Measurements from ENCODE around the gene IL17RA.
"Not testable (repeated sequence)": the region's sequence is repeated elsewhere in the genome, so short reads cannot be mapped to it uniquely, and the experiment has no call there.

The IL17RA gene

DNA sequence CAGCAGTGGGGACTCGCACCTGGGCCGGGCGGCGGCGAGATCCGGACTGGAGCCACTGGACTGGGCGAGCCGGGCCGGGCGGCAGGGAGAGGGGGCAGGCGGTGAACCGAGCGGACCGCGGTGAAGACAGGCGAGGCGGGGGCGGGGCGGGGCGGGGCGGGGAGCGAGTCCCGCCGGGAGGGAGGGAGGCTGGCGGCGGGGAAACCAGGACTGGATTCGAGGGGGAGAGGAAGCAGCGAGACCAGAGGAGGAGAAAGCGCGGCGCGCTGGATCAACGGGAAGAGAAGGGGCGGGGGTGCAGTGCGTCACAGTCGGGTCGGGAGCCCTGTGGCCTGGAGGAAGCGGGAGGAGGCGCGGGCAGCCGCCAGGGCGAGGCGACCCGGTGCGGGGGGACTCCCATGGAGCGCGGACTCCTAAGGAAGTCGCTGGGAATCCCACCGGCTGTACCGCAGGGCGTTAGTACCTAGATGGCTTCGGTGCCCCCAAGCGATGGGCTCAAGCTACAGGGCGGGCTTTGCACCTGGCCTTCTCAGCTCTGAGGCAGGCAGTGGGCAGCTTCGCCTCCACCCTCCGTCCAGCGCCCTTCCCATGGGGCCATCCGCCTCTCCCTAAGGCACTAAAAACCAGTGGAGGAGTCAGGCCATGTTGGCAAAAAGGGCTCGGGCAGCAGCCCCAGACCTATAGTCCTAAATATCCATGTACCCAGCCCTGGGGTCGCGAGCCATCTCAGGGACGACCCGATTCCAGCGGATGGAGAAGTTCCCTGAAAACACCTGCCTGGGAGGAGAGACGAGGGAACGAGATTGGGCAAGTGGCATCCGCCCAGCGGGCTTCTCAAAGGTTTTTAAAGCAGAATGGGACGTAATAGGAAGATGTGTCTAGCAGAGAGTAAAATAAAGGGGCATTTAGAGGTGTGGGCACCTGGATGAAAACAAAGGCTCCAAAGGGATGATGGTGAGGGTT, 36.7 kb downstream of the IL17RA start, which contains the start of gene TMEM121B:
Gene TMEM121B, minus strand, starts transcription at position 128 of the 963 bp plus-strand sequence. CDS start 233 bp downstream, outside the sequence.
- peak; percentile 94 for DNase-seq

DNA sequence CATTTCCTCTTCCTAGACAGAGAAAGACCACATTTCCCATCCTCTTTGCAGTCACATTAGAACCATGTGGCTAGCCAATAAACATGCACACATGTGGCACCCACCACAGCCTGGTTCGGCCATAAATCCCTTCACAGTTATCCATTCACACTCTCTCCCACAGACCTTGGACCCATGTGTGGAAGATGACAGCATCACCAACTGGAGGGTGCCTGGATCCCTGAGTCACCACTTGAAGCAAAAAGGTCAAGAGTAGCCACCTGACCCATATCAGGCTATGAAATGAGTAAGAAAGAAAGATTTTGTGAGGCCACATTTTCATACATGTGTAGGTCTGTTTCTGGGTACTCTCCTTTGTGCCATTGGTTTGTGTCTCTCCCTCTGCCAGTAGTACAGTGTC, 45.4 kb downstream of the IL17RA start:
- no peak for DNase-seq

DNA sequence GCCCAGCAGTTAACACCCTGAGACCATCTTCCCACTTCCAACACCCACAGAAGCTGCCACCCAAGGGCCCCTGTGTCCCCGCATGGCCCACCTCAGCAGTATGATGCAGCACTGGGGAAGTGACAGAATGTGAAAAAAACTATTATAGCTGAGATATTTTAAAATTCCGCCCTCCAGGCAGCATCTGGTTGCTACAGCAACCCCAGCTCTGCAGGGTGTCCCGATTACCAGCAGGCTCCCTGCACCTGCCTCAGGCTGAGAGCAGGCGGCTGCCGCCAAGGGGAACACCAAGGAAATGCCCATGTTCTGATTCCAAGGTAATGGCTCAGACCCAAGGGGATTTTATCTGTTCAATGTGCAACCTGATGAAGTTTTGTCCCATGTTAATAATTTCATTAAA, 46.9 kb downstream of the IL17RA start:
- DNase-seq = peak; percentile 50

DNA sequence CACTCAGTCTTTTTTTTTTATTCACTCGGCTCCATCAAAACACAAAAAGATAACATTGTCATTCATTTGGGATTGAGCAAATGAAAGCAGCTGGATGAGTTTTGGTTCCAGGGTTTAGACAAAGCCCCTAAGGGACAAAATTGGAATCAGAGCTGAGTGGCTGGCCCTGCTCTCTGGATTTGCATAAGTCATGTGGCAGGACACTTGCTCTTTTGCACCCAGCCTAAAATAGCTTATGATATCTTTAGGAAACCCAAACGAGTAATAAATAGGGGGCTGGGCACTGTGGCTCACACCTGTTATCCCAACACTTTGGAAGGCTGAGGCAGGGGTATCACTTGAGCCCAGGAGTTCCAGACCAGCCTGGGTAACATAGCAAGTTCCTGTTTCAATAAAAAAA, 47.3 kb downstream of the IL17RA start:
- peak; percentile 50 for DNase-seq

DNA sequence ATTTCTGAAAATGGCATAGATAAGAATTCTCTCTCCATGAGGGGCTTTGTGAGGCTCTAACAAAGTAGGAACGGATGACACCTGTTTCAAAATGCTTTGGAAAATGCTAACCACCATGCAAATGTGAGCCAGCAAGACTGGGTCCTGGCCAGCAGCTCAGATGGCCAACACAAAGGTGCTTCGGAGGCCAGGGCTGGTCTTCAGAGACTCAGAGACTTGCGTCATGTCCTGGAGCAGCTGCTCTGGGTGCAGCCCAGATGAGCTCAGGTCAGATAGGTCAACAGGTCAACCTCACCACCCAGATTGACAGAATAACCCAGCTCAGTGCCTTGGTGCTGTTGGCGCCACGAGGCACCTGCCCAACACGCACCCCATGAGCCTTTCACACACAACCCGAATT, 48.3 kb downstream of the IL17RA start:
- DNase-seq = no peak

DNA sequence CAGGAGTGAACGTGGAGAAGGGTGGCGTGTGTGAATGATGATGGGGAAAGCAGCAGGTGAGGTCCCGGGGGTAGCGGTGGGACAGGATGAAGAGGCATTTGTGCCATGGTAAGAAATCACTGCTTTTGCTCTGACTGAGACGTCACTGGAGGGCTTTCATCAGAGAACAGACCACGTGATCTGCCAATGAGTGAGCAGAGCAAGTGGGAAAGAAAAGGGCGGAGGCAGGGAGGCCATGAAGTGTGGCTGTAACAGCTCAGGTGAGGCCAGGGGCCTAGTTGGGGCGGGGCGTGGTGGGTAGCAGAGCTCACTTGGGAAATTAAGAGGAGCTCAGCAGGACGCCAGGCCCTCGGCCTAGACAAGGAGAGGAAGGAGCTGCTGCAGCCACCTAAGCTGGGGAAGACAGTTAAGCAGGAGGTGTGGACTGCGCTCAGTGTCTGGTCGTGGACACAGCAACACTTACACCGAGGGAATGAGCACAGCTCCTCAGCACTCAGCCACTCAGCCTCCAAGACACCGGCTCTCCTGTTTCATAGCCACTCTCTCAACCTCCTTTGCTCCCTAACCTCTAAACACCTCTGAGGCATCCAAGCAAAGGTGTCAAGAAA, 50.5 kb downstream of the IL17RA start:
- no peak for DNase-seq

DNA sequence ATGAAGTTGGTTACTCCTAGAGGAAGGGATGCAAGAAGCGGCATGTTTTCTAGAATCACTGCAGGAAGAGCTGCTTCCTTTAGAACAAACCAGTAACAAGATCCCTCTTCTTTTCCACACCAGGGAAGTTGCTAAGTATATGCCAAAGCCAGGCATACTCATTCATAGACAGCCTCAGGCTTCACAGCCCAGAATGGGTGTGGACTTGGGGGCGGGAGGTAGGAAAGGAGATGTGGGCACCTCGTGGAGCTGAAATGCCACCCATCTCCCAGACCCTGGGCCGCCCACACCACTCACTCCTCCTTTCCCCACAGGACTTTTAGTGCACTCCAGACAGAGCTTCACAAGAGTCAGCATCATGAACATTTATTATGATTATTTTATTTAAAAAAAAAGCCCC, 52.4 kb downstream of the IL17RA start:
- DNase-seq = no peak

DNA sequence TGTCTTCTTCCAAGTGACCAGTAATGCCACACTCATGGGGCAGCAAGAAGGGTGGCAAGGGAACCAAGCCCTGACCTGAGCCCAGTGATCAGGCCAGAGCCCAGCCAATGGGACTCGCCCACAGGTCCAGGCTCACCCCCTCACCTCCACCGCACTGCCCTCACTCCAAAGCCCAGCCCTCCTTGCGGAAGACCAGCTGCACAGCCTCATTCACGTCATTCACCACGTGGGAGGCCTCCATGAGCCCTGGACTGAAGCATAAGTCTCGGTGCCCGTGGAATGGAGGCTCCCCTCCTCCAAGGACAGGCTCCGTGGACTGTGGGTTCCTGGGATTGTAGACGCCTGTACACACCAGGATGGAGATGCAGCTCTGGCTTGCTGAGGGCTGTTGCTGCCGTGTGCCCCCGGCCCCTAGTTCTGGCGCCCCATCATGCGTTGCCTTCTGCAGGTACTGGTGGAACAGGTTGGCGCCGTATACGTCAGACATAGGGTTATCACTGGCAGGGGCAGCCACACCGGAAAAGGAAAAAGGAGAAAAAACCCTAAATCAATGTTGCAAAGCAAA, 53.1 kb downstream of the IL17RA start:
- no peak for DNase-seq

DNA sequence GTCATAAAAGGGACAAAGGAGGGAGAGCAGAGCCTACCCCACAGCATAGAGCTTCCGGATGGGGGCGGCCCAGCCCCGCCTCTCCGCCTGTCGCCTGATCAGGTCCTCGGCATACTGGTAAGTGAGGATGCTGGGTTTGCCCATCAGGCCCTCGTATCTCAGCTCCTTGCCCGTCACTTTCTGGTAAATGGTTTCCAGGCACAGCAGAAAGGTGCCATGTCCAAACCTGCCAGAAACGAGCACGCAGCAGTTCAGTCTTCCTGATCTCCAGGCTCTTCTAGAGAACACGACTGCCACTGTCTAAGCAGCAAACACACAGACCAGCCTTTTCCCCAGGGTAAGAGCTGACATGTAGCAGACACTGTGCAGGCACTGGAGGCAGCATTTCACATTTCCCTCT, 53.7 kb downstream of the IL17RA start:
- DNase-seq = no peak

DNA sequence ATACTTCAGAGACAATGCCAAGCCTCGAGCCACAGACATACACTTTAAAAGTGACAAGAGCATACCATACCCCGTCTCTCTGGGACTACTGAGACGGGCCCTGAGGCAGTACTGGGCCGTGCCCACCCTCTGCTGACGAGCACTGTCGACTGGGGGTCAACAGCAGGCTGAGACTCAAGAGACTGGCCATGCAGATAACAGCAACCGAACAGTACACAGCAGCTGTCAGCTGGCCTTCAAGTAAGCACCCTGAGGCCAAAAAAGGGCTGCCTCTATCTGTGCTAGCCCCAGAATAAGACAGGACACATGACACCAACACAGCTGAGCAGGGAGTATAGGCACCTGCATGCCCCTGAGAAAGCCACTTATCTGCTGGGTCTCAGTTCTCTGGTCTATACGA, 55.2 kb downstream of the IL17RA start:
- DNase-seq = no peak

DNA sequence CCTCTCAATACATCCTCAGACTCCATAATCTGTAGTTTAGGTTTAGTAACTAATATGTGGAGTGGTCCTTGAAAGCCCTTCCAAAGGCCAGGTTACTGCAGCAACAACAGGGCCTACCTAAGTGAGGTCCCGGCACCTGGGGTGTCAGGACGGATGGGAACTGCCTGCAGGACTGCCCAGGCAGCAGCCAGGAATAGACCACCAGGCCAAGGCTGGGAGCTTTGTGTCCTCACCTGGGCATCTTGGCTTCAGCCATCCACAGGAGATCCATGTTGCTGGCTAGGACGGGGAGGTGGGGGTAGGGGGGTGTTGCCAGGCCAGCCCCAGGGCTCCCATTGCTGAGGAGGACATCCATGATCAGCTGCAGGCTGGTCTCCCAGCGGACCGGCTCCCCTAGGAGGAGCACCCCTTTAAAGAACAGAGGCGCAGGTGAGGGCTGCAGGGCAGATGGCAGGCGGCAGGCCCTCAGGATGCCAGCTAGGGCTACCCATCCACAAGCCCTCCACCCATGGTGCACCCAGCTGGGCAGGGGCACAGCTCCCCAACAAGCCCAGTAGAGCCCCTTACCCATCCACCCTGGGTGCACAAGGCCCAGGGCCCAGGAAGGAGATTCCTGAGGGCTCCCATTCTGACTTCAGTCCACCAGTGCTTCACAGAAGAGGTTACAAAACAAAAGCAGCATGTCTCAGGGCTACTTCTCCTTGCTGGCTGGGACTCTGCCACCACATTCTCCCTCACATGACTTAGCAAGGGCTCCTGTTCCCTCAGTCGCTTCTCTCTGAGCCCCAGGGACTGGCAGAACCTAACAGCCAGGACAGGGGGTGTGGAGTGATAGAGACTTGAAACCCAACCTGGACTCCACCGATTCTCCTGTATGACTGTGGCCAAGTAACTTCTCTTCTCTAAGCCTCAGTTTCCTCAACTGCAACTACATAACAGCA, 56.3 kb downstream of the IL17RA start:
- no peak for DNase-seq

DNA sequence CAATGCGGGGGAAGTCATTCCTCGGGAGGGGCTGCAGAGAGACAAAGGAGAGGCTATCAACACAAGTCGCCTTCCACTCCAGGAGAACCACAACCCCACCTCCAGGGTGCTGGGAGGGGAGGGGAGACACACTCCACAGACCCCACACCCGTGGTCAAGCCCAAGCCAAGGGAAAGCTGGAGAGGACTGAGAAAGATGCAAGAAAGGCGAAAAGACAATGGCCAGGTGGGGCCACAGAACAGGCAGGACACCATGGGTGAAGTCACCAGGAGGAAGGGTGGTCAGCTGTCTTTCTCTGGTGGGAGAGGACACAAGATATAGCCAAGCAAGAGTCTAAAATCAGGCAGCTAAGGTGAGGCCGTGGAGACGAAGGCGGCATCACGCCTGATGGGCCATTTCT, 58.3 kb downstream of the IL17RA start:
- DNase-seq = no peak

DNA sequence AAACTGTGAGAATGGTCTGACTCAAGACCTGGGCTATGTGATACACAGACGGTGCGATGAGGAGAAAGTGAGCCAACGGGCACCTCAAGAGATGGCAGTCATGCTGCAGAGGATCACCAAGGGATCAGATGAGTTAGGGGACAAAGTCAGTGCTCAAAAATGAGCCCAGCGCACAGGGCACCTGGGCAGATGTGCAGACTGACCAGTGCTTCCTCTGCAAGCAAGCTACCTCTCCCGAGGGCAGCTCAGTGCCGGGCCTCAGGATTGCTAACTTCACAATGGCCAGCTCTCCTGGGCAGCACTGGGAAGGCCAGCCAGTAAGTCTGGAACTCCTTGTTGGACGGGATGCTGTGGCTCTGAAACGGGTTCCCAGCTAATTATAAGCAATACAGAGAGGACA, 59.0 kb downstream of the IL17RA start:
- DNase-seq = no peak

DNA sequence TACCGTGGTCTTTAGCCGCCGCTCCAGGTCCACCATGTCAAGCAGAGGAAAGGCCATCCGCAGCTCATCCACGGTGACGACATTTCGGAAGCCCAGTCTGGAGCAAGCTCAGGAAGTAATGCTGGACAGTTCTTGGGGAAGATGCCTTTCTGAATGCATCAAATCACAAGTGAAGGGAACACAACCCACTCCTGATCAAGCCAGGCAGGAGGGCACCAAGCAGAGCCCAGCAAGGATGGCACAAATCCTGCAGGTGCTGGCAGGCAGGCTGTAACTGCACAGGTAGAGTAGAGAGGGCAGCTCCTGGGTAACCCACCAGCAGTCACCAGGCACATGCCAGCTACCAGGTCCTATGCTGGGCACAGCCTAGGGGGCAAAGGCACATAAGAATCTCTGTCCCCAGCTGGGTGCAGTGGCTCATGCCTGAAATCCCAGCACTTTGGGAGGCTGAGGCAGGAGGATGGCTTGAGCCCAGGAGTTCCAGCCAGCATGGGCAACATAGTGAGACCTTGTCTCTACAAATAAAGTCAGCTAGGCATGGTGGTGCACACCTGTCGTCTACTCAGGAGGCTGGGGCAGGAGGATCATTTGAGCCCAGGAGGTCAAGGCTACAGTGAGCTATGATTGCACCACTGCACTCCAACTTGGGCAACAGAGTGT, 60.4 kb downstream of the IL17RA start:
- DNase-seq = no peak

DNA sequence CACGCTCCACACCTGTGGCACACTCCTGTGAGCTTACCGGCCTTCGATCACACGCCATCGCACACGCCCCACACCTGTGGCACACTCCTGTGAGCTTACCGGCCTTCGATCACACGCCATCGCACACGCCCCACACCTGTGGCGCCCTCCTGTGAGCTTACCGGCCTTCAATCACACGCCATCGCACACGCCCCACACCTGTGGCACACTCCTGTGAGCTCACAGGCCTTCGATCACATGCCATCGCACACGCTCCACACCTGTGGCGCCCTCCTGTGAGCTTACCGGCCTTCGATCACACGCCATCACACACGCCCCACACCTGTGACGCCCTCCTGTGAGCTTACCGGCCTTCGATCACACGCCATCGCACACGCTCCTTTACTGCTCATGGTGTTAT, 62.7 kb downstream of the IL17RA start:
- not testable (repeated sequence) for DNase-seq

DNA sequence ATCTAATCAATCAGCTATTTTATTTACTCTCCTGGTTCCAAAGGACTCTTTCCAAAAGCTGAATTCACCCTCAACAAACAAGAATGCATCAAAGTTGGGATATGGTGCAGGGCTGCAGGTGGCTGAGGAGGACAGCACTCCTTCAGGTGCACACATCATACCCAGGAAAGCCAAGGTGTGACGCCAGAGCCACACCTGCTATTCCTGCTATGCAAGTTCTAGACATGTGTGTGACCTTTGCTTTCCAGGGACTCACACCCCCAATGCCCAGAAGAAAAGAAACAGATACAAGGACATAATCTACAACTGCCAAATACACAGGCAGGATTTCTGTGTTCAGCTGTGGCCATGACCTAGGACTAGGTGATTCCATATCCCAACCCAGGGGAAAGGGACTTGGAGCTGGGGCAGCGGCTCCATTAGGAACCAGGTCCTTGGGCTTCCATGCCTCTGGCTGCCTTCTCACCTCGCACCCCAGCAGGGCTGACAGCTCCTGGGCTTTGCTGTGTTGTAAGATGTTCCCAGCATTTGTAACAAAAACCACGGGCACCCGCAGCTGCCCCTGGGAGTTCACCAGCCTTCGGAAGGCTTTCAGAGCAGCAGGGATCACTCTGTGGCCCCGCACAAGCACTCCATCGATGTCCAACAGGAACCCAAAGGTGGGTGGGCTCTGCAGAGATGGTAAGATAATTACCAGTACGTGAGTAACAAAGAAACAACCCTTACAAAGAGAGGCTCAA, 64.4 kb downstream of the IL17RA start:
- no peak for DNase-seq

DNA sequence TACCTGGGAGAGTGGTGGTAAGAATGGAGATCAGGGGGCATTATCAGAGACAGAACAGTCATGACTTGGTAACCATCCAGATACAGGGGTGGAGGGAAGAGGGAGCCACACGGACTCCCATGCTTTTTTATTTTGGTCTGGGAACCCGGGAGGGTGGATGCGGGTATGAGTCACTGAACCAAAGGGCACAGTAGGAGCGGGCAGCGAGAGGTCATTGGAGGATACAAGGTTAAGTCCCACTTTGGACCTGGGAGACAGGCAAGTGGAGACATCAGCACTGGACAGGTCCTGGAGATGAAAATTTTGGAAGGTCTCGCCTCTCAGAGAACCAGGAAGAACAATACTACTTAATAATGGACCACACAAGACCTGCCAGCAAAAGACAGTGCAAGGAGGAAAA, 67.5 kb downstream of the IL17RA start:
- no peak for DNase-seq

DNA sequence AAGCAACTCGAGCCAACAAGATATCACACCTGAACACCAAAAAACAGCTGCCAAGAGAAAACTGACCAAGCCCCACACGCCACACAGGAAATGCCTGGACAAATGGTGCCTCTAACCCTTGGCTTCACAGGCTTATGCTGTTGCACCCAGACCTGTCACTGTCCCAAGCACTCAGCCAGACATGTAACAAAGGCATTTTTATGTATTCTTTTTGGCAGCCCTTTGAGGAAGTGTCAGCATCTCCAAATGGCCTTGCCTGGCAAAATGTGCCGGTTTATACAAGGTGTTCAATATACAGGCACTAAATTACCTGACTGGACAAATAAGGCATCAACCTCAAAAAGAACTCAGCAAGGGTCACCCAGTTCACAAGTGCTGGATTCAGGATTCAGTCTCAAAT, 68.2 kb downstream of the IL17RA start:
- DNase-seq = no peak

DNA sequence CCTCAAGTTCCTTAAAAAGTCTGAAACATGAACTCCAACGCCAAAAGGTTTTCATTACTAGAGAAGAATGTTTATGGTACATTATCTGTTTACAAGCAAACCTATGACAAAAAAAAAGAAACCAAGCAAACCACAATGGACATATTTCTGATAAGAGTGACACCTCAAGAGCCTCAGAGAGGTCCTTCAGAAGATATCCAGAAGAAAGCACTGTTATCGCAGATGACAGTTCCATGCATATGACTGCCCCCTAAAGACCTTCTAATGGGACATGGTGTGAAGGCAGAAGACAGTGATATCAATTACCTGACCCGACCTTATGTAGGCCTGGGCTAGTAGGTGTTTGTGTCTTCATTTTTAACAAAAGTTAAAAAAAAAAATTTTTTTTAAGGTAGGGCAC, 71.1 kb downstream of the IL17RA start:
- no peak for DNase-seq

DNA sequence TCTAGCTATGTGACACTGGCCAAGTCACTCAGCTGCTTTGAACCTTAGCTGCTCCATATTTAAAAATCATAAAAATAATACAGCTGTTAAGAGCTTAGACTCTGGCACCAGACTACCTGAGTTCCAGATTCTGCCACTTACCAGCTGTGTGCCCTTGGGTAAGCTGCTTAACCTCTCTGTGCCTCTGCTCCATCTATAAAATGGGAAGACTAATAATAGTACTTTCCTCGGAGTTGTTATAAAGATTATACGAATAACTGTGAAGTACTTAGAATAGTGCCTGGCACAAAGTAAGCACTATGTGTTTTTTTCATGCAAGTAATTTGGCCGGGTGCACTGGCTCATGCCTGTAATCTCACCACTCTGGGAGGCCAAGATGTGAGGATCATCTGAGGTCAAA, 72.9 kb downstream of the IL17RA start:
- DNase-seq = no peak

DNA sequence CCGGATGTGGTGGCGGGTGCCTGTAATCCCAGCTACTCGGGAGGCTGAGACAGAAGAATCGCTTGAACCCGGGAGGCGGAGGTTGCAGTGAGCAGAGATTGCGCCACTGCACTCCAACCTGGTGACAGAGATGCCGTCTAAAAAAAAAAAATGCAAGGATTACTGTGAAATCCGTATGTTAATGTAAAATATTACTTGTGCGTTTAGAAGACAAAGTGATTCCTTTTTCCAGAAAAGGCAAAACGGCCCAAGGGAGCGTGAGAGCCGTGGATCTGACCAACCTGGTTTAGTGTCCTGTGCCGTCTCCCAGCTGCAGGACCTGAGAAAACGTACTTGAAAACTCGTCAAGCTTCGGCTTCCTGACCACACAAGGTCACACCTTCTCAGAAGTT, 73.4 kb downstream of the IL17RA start:
- no peak for DNase-seq
